HepG2 (cell line): Measurements from ENCODE around the gene THAP9. TPM values are rescaled to one million over a fixed set of nuclear protein-coding genes. Genes with fewer than 3 reads are reported as not detected.
"Not testable (repeated sequence)": the region's sequence is repeated elsewhere in the genome, so short reads cannot be mapped to it uniquely, and the experiment has no call there.

Experiments
- ATAC-seq: fragments of 200-7000 bp; cut with Tn5 transposase; 3 replicates; pipeline ENCODE4 v1.9.1; 2020; ENCODE audit warnings: mild to moderate bottlenecking, moderate library complexity
- BruUV-seq: library from RNA; stranded (reverse); fragments of 400-500 nt; replicated peaks from 2 replicates; lab custom pipeline; 2021; lab: Mats Ljungman, UMichigan
- CTCF ChIA-PET: fragments of 300-600 bp; formaldehyde crosslinking; extraction: SDS; loops from one replicate; lab custom pipeline; 2021; ENCODE audit warnings: low total read pairs, inconsistent platforms, low intra/inter-chr PET ratio; lab: Yijun Ruan, JAX
- POLR2A ChIA-PET: fragments of 350-600 bp; sonication (Branson Sonifier 250); formaldehyde crosslinking; loops from one replicate; lab custom pipeline; 2020; ENCODE audit warnings: antibody characterized with exemption, inconsistent platforms; lab: Yijun Ruan, JAX
- DNase-seq: peaks from one replicate; pipeline ENCODE4 v3.0.0-alpha.2; 2015; ENCODE audit warnings: low spot score
- FAIRE-seq: peaks from 3 replicates; lab custom pipeline; 2011; peaks lifted over from hg19 to GRCh38; lab: Jason Lieb, UNC
- H2AFZ ChIP-seq: one replicate; pipeline ENCODE4 v1.6.1; 2011; ENCODE audit warnings: low read length, inconsistent platforms
- H3K27ac ChIP-seq: fragments of 300-600 bp; 3 replicates; pipeline ENCODE4 v1.8.0; 2011; ENCODE audit warnings: mixed run types, mild to moderate bottlenecking, mixed read lengths, low read length, inconsistent platforms; ENCODE audit not compliant: insufficient read depth; ENCODE audit errors: extremely low read length
- H3K27me3 ChIP-seq, 2 experiments: fragments of 200-600 bp in 1 of 2; 2 replicates in 1 of 2; 3 replicates in 1 of 2; pipeline versions ENCODE4 v1.6.0 to v1.8.0; 2011; ENCODE audit warnings: low read length in 2 of 2, mild to moderate bottlenecking in 2 of 2, moderate library complexity in 2 of 2, inconsistent platforms in 1 of 2; ENCODE audit not compliant: insufficient read depth in 2 of 2, control insufficient read depth in 1 of 2
- H3K36me3 ChIP-seq, 2 experiments: fragments of 200-600 bp in 1 of 2; replicated peaks in 1 of 2; 2 replicates in 1 of 2; 3 replicates in 1 of 2; pipeline versions ENCODE4 v1.5.1 to v1.8.0; 2011; ENCODE audit warnings: low read length in 2 of 2, inconsistent platforms in 1 of 2; ENCODE audit not compliant: insufficient read depth in 2 of 2, control insufficient read depth in 1 of 2
- H3K4me1 ChIP-seq: 2 replicates; pipeline ENCODE4 v1.5.1; 2012; ENCODE audit warnings: low read length, inconsistent platforms; ENCODE audit not compliant: insufficient read depth
- H3K4me2 ChIP-seq: 2 replicates; pipeline ENCODE4 v1.6.0; 2011; ENCODE audit warnings: low read depth, low read length, inconsistent platforms
- H3K4me3 ChIP-seq, 3 experiments: fragments of 200-600 bp in 1 of 3; sonication (generic), shearing (Covaris generic) in 1 of 3; replicated peaks in 1 of 3; 2 replicates each; pipeline ENCODE4 v1.5.1; 2011 to 2016; ENCODE audit warnings: low read length in 3 of 3, inconsistent platforms in 2 of 3, low read depth in 2 of 3, mild to moderate bottlenecking in 2 of 3, control low read depth in 1 of 3, mixed read lengths in 1 of 3; ENCODE audit not compliant: insufficient read depth in 1 of 3
- H3K79me2 ChIP-seq: one replicate; pipeline ENCODE4 v1.6.1; 2011; ENCODE audit warnings: low read length, inconsistent platforms; ENCODE audit not compliant: insufficient read depth
- H3K9ac ChIP-seq: 2 replicates; pipeline ENCODE4 v1.6.0; 2011; ENCODE audit warnings: mild to moderate bottlenecking, low read depth, low read length, inconsistent platforms; ENCODE audit not compliant: insufficient read depth
- H3K9me3 ChIP-seq: 2 replicates; pipeline ENCODE4 v1.5.1; 2012; ENCODE audit warnings: mild to moderate bottlenecking, low read length
- H4K20me1 ChIP-seq: 2 replicates; pipeline ENCODE4 v1.6.0; 2011; ENCODE audit warnings: inconsistent platforms, mild to moderate bottlenecking, low read length, moderate library complexity; ENCODE audit not compliant: insufficient read depth
- CEBPB ChIP-seq: IDR thresholded peaks from 2 replicates; pipeline ENCODE4 v1.6.1; 2011; ENCODE audit warnings: low read depth, low read length, improper control_type of control experiment, borderline replicate concordance
- CREB1 ChIP-seq, 2 experiments: fragments of 450-650 bp in 1 of 2; IDR thresholded peaks; 2 replicates each; pipeline ENCODE4 v1.6.1; 2016 to 2017; ENCODE audit warnings: control low read depth in 1 of 2, mild to moderate bottlenecking in 1 of 2, missing compliant biosample characterization in 1 of 2, missing genetic modification characterization in 1 of 2
- FOSL2 ChIP-seq: sonication (generic); formaldehyde crosslinking; IDR thresholded peaks from 2 replicates; pipeline ENCODE4 v1.4.0; 2020; ENCODE audit warnings: missing genetic modification reagents
- MXI1 ChIP-seq: IDR thresholded peaks from 3 replicates; pipeline ENCODE4 v1.6.1; 2012; ENCODE audit warnings: low read depth, low read length, inconsistent platforms, borderline replicate concordance
- NFE2L2 ChIP-seq: fragments of 150-350 bp; IDR thresholded peaks from 2 replicates; pipeline ENCODE4 v1.6.1; 2014; ENCODE audit warnings: low read length
- RARA ChIP-seq: IDR thresholded peaks from 2 replicates; pipeline ENCODE4 v1.6.1; 2016; ENCODE audit warnings: missing genetic modification reagents, missing compliant biosample characterization
- RBM22 ChIP-seq: fragments of 200-400 bp; formaldehyde crosslinking; optimal IDR thresholded peaks from 2 replicates; pipeline ENCODE3; 2017; ENCODE audit warnings: mild to moderate bottlenecking, low read length, moderate library complexity
- TGIF2 ChIP-seq: IDR thresholded peaks from 2 replicates; pipeline ENCODE4 v1.6.1; 2016; ENCODE audit warnings: control low read depth, missing compliant biosample characterization
- ZNF703 ChIP-seq: sonication (generic); formaldehyde crosslinking; IDR thresholded peaks from 2 replicates; pipeline ENCODE4 v1.5.1; 2020; ENCODE audit warnings: missing genetic modification reagents, mild to moderate bottlenecking, moderate library complexity, borderline replicate concordance
- WGBS: methylation state at CpG from one replicate; pipeline ENCODE4 v1.1.6; 2017; ENCODE audit warnings: low lambda C conversion rate; 5-methylcytosine and 5-hydroxymethylcytosine counted together
- in situ Hi-C: cut with HindIII; loops from 2 replicates; pipeline ENCODE4 v1.10.0; 2017; ENCODE audit warnings: low pct_unique_long_range_greater_than_20kb; ENCODE audit not compliant: extremely low pct_ligation_motif_present
- intact Hi-C: fragments of 100-400 bp; cut with micrococcal nuclease; formaldehyde crosslinking; loops from one replicate; pipeline ENCODE4 v1.10.0; 2022; ENCODE audit not compliant: unreplicated experiment
- polyA plus RNA-seq, 8 experiments: library from polyadenylated mRNA; depleted of rRNA in 3 of 8; stranded (reverse) in 7 of 8; unstranded in 1 of 8; fragments of >200 nt; fragmentation: Illumina TruSeq in 4 of 8; extraction: Trizol in 4 of 8; gene quantifications; 2 replicates each; pipeline versions ENCODE4 v1.2.1 to v1.2.3, GENCODE V29; 2011 to 2016; ENCODE audit warnings: low read depth in 4 of 8, missing spikeins in 1 of 8, mixed read lengths in 1 of 8; ENCODE audit not compliant: insufficient read depth in 1 of 8
- total RNA-seq, 5 experiments: library from RNA; depleted of rRNA; stranded (reverse); fragments of >200 nt; fragmentation: Illumina TruSeq; extraction: Trizol; gene quantifications; 2 replicates each; pipeline ENCODE4 v1.2.3, GENCODE V29; 2016; ENCODE audit warnings: low read depth in 1 of 5
- TF ChIP-seq, protein P1 (sequence below): sonication (generic); formaldehyde crosslinking; IDR thresholded peaks from 2 replicates; pipeline ENCODE4 v1.8.0; 2022; ENCODE audit warnings: mild to moderate bottlenecking, missing genetic modification reagents; ENCODE audit not compliant: insufficient replicate concordance

Gene THAP9
- total and polyA plus RNA-seq, 2 of the 13 experiments (the other 11 are each of a cell fraction or from before 2014, with no cell fraction given), result 6.0 to 7.2 TPM

DNA sequence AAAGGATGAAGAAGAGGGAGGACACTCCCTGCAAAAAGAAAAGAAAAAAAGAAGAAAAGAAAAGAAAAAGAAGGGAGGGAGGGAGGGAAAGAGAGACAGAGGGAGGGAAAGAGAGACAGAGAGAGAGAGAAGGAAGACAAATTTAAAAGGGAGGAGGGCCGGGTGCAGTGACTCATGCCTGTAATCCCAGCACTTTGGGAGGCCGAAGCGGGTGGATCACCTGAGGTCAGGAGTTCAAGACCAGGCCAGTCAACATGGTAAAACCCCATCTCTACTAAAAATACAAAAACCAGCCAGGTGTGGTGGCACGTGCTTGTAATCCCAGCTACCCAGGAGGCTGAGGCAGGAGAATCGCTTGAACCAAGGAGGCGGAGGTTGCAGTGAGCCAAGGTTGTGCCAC, 34.5 kb upstream of the THAP9 start:
- H3K27ac ChIP-seq, intact Hi-C loops, ATAC-seq, H2AFZ ChIP-seq, FAIRE-seq, H3K4me2 ChIP-seq, in situ Hi-C loops, CTCF ChIA-PET, DNase-seq, H3K9me3 ChIP-seq, BruUV-seq, H3K27me3 ChIP-seq, H3K9ac ChIP-seq, H3K4me3 ChIP-seq, H3K4me1 ChIP-seq: not testable (repeated sequence)
- Histone ChIP-seq H3K36me3 (peaks cover 18 to 80% of the 10 kb centered on the region in 2 experiments), H3K79me2 (peaks cover 26% of the 10 kb centered on the region), H4K20me1 (peaks cover 14% of the 10 kb centered on the region; the same call in 1 of the 2 replicates)
- POLR2A ChIA-PET, result interaction anchor here (0.7 to 1.1 kb wide), 3 partner anchors 11 to 34 kb away, joined by 3 to 4 read pairs (median 3); partner anchors contain the start of gene THAP9
- WGBS, result 94% methylated on average over 6 of the region's 6 CpGs
- TF ChIP-seq, protein P1, sequence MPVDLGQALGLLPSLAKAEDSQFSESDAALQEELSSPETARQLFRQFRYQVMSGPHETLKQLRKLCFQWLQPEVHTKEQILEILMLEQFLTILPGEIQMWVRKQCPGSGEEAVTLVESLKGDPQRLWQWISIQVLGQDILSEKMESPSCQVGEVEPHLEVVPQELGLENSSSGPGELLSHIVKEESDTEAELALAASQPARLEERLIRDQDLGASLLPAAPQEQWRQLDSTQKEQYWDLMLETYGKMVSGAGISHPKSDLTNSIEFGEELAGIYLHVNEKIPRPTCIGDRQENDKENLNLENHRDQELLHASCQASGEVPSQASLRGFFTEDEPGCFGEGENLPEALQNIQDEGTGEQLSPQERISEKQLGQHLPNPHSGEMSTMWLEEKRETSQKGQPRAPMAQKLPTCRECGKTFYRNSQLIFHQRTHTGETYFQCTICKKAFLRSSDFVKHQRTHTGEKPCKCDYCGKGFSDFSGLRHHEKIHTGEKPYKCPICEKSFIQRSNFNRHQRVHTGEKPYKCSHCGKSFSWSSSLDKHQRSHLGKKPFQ (CRISPR knock-in tag), result peak; percentile 33
- TF ChIP-seq FOSL2 (0 out of 2 replicates have a peak, but pooled peaks have one; percentile 32), RARA (CRISPR knock-in tag) (peak; percentile 52)

GRCh38 chr4:82866706-82867385, 33.7 kb upstream of the THAP9 start:
- Histone ChIP-seq H3K9ac (no peak overlapping the region), H3K4me2 (no peak overlapping the region), H3K4me3 (no peak overlapping the region), H3K27ac (no peak overlapping the region), H3K27me3 (no peaks in the 10 kb centered on the region), H2AFZ (no peak overlapping the region), H3K79me2 (peaks cover 28% of the 10 kb centered on the region), H4K20me1 (peaks cover 17% of the 10 kb centered on the region; the same call in 1 of the 2 replicates), H3K36me3 (peaks cover 19 to 81% of the 10 kb centered on the region in 2 experiments), H3K4me1 (no peaks in the 10 kb centered on the region), H3K9me3 (no peaks in the 10 kb centered on the region)
- in situ Hi-C loops (no loop called here), intact Hi-C loops (no loop called here)
- peak; percentile 16; the same call in 2 of the 3 replicates for ATAC-seq
- 0 out of 2 replicates have a peak, but pooled peaks have one; percentile 1 for TF ChIP-seq CEBPB
- no peak for TF ChIP-seq ZNF703 (CRISPR knock-in tag)
- no peak for TF ChIP-seq CREB1 (IDR thresholded peaks at IDR 0.05)
- 0 out of 2 replicates have a peak, but pooled peaks have one; percentile 18 for TF ChIP-seq CREB1 (CRISPR knock-in tag; IDR thresholded peaks at IDR 0.05)
- no peak for TF ChIP-seq TGIF2 (CRISPR knock-in tag)
- peak; percentile 27 for TF ChIP-seq RBM22
- no peak for TF ChIP-seq MXI1
- TF ChIP-seq NFE2L2, result no peak
- CTCF ChIA-PET, result no interaction called here
- no peak for FAIRE-seq
- POLR2A ChIA-PET, result interaction anchor here (0.8 kb wide), 1 partner anchor 19 kb away, joined by 3 read pairs; no protein-coding TSS in a partner anchor
- BruUV-seq, result no TSS peak
- 96% methylated on average over 8 of the region's 8 CpGs for WGBS
- no peak for DNase-seq
